Peyer's patch (tissue), 4 donors: ENCODE measurements around the gene MED14.

Experiments
- POLR2A ChIP-seq, 2 donors: fragments of 450-650 bp; IDR thresholded peaks; one replicate each; pipeline ENCODE4 v1.5.1; 2017; ENCODE audit warnings: antibody characterized with exemption in 2 of 2, mild to moderate bottlenecking in 2 of 2, moderate library complexity in 2 of 2
- TF ChIP-seq, protein P1 (sequence below), 6 experiments: fragments of 450-650 bp in 4 of 6; fragments of 200-600 bp in 2 of 6; sonication (generic) in 1 of 6; IDR thresholded peaks; one replicate each; pipeline ENCODE4 v1.5.1; 2017 to 2019; ENCODE audit warnings: antibody characterized with exemption in 6 of 6, mild to moderate bottlenecking in 3 of 6, moderate library complexity in 1 of 6

DNA sequence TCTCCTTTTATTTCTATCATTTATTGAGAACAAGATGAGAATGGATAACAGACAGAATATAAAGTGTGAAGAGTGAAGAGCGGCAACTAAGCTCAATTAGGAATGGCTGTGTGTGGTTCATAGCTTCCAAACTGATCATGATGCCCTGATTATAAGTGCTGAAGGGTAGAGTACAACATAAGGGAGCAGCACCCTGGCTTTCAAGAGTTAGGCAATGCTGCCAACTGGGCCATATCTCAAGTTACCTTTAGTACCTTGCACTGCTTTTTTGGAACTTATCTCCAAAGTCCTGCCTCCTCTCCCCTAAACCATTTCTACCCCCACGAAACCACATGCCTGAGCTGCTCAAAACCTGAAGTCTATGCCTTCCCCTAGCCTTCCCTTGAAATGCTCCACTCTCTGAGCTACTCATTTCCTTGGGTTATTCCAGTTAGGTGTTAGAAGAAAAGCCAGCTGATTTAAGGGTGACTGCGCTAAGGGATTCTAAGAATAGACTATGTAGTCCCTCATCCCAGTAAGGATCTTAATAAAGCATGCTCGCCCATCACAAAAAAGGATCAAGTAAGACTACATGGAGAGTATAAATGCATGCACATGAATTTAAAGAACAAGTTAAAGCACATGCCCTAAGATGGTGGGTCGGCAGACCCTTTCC lies 29.6 kb downstream of the MED14 start:
- TF ChIP-seq, protein P1, sequence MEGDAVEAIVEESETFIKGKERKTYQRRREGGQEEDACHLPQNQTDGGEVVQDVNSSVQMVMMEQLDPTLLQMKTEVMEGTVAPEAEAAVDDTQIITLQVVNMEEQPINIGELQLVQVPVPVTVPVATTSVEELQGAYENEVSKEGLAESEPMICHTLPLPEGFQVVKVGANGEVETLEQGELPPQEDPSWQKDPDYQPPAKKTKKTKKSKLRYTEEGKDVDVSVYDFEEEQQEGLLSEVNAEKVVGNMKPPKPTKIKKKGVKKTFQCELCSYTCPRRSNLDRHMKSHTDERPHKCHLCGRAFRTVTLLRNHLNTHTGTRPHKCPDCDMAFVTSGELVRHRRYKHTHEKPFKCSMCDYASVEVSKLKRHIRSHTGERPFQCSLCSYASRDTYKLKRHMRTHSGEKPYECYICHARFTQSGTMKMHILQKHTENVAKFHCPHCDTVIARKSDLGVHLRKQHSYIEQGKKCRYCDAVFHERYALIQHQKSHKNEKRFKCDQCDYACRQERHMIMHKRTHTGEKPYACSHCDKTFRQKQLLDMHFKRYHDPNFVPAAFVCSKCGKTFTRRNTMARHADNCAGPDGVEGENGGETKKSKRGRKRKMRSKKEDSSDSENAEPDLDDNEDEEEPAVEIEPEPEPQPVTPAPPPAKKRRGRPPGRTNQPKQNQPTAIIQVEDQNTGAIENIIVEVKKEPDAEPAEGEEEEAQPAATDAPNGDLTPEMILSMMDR (IDR thresholded peaks at IDR 0.05) = no peak
- TF ChIP-seq POLR2A (IDR thresholded peaks at IDR 0.05) = no peak
